HG03460 (cell line): ENCODE data around the gene MCTP2.

Source experiments
- ATAC-seq: cut with Tn5 transposase; IDR thresholded peaks from one replicate; pipeline ENCODE4 v1.9.1; 2021; ENCODE audit not compliant: unreplicated experiment

Gene MCTP2, protein sequence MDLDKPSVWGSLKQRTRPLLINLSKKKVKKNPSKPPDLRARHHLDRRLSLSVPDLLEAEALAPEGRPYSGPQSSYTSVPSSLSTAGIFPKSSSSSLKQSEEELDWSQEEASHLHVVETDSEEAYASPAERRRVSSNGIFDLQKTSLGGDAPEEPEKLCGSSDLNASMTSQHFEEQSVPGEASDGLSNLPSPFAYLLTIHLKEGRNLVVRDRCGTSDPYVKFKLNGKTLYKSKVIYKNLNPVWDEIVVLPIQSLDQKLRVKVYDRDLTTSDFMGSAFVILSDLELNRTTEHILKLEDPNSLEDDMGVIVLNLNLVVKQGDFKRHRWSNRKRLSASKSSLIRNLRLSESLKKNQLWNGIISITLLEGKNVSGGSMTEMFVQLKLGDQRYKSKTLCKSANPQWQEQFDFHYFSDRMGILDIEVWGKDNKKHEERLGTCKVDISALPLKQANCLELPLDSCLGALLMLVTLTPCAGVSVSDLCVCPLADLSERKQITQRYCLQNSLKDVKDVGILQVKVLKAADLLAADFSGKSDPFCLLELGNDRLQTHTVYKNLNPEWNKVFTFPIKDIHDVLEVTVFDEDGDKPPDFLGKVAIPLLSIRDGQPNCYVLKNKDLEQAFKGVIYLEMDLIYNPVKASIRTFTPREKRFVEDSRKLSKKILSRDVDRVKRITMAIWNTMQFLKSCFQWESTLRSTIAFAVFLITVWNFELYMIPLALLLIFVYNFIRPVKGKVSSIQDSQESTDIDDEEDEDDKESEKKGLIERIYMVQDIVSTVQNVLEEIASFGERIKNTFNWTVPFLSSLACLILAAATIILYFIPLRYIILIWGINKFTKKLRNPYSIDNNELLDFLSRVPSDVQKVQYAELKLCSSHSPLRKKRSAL

DNA sequence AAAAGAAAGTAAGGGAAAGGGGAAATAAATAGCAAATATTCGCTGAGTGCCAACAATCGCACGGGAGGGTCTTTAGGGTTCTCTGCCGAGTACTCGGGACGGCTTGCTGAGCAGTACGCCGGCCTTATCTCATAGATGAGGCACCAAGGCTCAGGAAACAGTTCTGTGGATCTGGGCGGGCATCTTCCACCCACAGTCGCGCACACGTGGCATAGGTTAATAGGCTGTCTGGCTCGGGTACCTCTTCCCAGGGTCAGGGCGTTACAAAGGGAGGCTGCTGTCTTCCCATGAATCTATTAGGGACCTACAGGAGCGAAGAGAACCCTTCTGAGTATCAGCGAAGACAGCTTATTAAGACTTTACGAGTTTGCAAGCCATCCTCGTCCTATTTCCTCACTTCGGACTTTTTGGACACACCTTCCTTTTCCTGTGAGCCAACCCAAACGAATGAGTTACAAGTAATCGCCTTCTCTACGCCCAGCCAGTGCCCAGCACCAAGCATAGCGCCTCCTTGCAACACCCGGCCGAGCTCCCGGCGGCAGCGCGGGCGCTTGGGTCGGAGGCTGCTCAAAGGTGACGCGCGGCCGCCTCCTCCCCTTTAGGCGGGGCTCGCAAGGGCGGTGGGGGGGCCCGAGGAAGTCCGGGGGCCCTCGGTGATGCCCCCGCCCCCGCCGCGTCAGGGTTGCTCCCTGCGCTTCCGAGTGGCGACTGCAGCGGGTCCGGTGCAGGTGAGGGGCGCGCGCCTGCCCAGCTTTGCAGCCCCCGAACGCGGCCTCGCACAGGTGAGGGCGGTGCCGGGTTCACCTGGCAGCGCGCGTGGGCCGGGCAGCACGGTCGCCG is at the start of gene MCTP2:
Gene MCTP2 (plus strand): TSS at position 679 of the 840 bp plus-strand sequence. CDS start 66,705 bp downstream, outside the sequence.
- ATAC-seq: peak; percentile 65

DNA sequence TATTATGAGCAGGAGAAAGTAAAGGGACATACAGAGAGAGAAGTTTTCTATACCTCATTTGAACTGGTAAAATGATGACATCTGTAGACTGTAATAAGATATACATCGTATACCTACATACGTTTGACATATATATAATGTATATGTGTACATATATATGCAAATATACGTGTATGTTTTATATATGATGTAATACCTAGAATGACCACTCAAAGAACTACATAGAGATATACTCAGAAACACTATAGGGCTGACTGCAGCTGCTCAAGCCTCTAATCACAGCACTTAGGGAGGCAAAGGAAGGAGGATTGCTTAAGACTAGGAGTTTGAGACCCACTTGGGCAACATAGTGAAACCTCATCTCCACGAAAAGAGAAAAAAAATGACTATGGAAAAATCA is 48.5 kb upstream of the MCTP2 start:
- ATAC-seq: no peak

DNA sequence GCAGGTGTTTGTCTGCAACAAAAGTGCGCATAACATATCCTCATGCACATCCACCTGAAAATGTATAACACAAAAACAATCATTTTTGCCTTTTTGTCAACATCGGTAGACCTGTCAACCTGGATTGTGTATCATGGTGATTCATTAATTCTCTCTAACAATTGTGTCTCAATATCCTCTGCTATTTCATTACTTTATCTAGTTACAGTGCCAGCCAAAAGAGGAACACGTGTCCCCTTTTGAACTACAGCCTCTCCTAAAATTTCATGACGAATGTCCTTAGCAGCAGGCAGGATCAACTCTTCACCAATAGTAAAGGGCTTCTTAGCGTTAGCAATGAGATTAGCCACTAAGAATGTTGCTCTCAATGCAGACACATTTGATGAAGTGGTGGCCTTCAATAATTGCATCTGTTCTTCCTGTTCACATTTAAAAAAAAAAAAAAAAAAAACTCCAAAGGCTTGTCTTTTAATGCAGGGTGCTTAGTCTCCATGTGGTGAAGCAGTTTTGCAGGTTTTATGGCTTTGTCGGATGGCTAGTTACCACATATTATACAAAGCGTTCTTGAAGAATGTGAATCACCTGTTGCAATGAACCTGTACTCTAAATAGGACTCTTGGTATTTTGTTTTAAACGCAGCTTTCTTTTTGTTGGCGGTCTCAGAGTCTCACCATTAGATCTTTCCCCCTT is 45.7 kb upstream of the MCTP2 start:
- no peak for ATAC-seq

DNA sequence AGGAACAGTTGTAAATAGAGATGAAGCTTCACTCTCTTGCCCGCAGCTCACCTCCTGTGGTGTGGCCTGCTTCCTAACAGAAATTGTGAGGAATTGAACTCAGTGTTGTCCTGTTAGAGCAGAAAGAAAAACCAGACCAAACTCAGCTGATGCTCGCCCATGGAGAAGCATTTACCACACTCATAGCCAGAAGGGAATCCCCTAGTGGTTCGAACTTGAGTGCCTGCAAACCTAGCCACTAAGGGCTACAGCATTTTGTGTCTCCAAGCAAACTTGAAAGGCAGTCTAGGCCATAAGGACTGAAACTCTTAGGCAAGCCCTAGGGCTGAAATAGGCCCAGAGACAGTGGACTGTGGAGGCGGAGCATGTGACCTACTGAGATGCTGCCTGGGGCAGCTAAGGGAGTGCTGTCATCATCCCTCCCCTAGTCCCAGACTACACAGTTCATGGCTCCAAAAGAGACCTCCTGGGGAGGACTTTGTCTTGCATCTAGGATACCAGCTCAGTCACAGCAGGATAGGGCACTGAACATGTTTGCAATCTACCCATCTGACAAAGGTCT is 44.5 kb upstream of the MCTP2 start:
- ATAC-seq: no peak

DNA sequence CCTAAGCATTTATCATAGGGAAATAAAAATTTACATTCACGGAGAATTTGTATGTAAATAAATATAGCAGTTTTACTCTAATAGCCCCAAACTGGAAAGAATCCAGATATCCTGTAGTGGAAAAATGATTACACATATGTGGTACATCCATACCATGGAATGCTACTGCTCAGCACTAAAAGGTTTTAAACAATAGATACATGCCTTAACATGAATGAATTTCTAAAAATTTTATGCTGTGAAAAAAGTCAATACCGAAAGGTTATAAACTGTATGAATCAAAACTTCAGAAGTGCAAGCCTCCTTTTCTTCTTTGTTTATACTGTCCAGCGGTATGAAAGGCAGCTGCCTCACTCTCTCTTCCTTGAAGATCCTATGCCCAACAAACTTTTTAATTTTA is 37.5 kb upstream of the MCTP2 start:
- ATAC-seq: no peak

DNA sequence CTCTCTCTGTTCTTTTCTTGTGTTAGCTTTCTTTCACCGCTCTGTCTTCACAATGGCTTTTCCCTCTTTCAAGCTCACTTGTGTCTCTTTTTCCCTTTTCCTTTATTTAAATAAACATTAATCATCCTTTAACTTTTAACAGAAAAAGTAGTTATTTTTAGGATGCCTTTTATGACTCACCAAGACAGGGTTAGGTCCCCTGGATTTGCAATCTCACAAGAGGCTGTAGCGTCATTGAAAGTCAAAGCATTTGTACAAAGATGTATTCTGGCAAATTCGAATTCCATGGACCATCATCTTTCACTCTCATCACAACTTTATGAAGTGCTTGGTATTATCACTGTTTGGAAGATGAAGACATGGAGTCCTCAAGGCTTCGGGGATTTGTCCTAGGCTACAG is 34.8 kb upstream of the MCTP2 start:
- no peak for ATAC-seq

DNA sequence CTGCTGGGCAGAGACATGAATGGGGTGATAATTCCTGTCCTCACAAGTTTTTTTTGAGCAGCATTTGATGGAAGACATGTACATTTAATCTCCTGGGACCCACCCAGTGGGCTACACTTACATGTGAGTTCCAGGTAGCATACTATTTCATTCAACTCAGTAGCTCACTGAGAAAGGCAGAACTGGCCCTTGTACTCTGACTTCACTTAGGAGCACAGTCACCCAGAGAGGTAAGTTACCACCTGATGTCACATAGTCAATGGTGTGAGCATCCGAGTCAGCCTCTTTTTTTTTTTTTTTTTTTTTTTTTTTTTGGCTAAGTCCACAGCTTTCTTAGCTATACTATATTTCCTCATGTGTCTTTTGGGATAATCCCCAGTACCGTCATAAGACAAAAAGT is 32.7 kb upstream of the MCTP2 start:
- no peak for ATAC-seq

DNA sequence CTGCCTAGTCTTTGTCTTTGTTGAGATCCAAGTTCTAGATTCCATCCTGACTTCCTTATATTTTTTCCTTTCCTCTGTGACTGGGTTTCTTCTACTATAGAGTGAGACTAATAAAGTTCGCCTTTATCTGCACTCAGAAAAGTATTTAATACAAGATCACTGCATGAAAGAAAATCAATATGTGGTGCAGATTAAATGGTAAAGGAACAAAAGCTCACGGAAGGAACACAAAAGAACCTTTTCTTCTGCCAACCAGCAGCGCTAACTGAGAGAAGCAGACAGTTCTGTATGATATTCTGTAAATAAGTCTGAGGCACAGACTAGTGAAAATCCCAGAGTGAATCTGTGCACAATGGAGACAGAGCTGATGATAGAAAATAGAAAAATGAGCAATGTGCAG is 31.6 kb upstream of the MCTP2 start:
- no peak for ATAC-seq

DNA sequence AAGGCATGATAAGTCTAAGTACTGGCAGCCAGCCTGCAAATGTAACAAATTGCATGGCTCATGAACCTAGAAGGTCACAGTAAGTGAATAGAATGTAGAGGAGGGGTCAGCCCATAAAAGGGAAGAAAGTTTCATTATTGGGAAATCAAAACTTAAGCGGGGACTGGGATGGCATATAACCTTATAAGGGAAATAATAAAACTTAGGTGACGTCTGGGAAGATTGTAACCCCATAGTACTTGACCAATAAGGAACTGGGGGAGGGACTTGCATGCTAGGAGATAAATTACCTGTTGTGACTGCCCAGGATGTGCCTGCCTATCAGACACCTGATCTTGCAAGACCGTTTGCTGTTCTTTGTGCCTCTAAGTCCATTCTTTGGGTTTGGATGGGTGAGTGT is 28.1 kb upstream of the MCTP2 start:
- no peak for ATAC-seq

DNA sequence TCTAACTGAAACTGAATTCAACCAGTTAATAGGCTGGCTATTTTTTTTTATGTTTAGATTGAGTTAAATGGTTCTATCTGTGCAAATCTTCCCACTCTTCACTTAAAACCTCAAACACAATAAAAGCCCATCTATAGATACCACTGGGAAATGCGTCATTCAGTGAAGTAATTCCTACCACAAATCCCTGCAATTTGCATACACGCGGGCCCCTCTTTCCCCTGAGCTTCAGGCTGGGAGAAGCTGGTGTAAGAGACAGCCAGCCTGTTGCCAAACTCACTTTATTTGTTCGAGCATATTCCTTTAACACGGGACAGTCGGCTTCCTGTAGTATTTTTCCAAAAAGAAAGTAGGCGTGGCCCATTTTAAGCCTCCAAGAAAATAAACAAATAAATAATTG is 26.0 kb upstream of the MCTP2 start:
- no peak for ATAC-seq

DNA sequence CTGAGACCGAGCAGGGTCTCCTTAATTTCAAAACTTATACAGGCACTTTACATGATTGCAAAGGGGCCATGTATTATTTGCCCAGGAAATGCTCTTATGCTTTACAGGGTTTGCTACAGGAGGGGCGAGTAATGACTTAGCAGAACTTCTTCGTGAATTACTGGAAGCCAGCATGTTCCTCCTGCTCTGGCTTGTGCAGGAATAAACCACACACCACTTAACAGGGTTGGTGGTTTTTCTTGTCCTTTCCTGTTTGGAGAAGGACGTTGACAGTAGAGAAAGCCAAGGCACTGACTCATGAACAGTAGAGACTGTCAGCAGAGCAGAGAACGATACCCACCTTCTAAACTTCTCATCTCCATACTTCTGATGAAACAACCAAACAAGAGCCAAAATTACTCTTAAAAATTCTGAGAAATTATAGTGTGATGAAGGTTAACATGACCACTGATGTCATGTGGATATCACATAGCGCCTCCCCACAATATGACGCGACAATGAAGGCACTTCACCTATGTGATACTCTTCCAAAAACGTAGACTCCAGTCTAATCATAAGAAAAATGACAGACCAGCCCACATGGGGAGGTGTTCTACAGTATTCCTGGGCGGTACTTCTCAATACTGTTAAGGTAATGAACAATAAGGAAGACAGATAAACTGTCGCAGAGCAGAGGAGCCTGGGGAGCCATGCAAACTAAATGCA is 24.7 kb upstream of the MCTP2 start:
- ATAC-seq: no peak

DNA sequence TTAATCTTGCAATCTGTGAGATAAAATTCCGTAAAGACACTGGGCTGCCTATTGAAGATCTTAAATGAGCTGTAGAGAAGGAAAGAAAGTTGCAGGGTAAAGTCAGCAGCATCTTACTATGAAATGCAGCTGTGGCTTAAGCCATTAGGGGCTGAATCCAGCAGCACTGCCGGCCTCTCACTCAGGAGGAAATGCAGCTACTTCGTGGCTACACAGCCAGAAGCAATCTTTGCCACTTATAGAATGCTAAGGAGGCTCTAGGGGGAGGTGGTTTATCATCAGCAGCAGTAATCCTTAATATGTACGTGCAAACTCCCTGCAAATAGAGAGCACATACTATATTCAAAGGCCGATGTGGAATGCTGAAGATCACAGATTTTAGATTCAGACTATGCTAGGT is 19.1 kb upstream of the MCTP2 start:
- ATAC-seq: no peak

DNA sequence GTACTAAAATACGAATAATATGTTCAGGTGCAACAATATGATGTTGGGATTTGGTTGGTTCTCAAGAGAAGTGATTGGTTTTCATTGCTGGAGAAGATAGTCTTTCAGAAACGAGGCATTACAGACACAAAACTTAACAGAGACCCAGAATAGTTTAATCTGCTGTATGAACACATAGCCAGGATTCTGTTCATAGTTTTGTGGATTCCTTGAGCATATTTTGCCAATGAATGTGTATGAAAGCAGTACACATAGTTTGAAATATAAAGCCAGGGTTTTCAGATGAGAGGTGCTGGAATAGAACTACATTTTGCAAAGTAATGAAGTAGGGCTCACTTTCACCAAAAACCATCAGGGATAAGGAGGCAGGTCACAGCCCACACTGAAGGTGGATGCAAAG is 5.7 kb upstream of the MCTP2 start:
- no peak for ATAC-seq

DNA sequence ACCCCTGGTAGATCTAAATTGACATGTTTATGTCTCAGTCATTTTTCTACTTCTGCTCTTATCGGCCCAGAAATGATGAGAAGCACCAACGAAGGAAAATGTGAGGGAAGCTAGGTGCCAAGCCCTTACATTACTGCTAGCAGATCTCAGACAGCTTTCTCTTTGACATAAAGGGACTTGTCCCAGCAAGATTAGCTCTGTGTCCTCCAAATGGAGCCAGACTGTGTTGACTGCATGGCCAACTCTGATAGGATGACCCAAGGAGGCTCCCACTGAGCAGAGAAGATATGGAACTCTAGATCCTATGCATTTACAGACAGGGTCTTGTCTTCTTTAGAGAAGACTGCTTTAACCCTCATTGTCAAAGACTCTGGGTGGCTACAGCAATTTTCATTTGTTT is 2.8 kb upstream of the MCTP2 start:
- ATAC-seq: no peak

DNA sequence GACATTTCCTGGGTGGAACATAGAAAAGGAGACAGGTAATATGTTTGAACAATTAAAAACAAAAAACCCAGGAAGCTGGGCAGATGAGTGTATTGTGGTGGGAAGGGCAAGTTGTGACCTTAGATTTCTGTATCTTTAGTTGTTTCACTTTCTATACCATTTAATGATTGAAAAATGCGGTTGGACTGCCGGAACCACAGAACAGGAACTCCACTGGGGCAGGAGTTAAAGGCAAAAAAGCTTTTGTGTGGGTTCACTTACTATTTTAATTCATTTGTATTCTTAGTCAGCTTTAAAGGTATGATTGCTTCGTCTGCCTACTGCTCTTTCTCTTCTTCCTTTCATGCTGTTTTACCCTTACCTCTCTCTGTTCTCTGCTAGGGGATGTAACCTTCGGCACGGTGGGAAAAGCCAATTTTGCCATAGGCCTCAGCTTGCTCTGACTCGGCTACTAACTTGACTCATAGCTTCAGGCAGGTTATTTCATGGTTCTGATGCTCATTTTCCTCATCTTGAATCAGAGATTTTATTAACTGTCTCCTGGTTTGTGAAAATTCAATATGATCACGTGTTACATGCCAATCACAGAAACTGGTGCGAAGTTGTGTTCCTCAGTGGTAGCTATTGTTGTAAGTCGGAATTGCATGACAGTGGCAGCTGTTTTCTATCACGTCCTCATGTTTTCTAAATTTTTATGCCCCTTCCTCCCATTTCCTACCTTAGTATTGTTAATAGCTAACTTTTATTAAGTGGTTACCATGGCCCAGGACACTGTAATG is 1.6 kb upstream of the MCTP2 start:
- ATAC-seq: peak; percentile 62

DNA sequence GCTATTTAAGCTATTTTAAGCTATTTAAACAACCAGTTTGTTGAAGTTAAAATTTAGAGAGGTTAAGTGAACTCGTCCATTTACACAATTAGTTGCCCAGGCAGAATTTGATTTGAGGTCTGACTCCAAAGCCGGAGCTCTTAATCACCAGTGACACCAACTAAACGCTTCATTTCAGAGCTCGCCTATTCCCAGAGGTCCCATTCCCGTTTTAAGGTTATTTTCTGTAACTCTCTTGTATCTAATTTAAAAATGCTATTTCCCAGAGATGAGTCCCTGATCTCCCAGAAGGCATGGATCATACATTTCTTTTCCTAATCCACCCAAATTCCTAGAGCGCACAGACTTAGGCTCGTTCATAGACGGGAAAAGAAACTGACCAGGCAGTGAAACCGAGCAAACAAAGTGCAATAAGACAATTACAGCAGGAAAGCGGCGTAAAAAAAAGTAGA is 904 bp upstream of the MCTP2 start:
- no peak for ATAC-seq

DNA sequence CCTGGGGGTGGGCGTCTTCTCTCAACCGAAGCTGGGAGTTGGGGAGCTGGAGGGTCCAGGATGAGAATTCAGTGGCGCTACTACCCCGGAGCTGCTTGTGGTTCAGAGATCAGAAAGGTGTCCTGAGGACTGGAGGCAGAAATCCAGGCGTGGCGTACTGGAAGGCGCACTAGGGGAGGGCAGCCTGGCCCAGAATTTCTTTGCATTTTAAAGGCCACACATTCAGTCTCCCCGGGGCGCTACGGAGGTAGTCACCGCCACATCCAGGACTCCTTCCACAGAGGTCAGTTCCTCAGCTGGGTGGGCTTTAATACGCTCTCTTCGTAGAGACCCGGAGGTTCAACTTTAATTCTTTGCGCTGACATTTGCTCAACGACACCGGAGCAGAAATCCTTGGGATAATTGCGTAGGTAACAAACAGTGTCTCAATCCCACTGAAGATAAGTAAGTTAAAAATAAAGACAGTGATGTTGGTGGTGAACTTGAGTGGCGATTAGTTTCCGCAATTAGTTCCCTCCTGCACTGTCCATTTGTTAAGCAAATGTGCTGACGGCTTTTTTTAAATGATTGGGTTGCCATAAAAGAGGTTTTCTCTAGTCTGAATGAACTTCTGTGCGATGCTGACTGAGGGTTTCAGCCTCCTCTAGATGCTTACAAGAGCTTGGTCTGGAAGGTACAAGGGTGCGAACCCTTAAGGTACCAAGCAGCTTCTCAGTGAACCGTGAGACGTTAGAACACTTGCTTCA is 535 bp downstream of the MCTP2 start:
- peak; percentile 9 for ATAC-seq

DNA sequence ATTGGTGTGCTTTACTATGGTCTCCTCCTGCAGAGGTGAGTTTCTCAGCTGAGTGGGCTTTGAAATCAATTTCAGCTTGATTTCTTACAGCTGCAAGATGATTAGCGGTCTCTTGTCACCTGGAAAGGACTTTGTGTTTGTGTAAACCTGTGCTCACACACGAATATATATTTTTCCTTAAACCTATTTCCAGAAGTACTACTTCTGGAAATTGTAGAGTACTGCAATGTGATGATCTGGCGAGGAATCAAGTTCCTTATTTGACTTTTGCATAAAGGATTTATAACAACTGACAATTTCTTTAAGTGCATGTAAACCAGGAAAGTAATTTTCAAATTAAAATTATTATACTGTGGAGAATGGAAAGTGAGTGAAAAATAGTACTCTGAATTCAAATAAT is 2.1 kb downstream of the MCTP2 start:
- ATAC-seq: no peak
